Stimulated activated CD8-positive, alpha-beta memory T cell treated with anti-CD3 and anti-CD28 coated beads, Interleukin-15, amount 100 ng/mL, for 1 hour (primary cell): Measurements from ENCODE around the gene DEPDC7.
A peak's percentile ranks its signal among the peaks of the same experiment; 100 is the strongest.
"Not testable (repeated sequence)": the region's sequence is repeated elsewhere in the genome, so short reads cannot be mapped to it uniquely, and the experiment has no call there.

Source experiments
- DNase-seq: peaks from one replicate; pipeline ENCODE4 v3.0.0-alpha.2; 2020; ENCODE audit warnings: low read depth

The DEPDC7 gene

GRCh38 chr11:33025339-33025722 is 9.7 kb downstream of the DEPDC7 start:
- no peak for DNase-seq

GRCh38 chr11:33027233-33027632 is 11.6 kb downstream of the DEPDC7 start:
- no peak for DNase-seq

GRCh38 chr11:33027846-33028536 is 12.3 kb downstream of the DEPDC7 start:
- no peak for DNase-seq

GRCh38 chr11:33028537-33028914 is 12.8 kb downstream of the DEPDC7 start:
- DNase-seq, result no peak

GRCh38 chr11:33029218-33029617 is 13.5 kb downstream of the DEPDC7 start:
- not testable (repeated sequence) for DNase-seq

GRCh38 chr11:33033493-33033892 is 17.8 kb downstream of the DEPDC7 start:
- DNase-seq, result no peak

- no peak for DNase-seq
Observed at GRCh38 chr11:33035011-33035410, 19.3 kb downstream of the DEPDC7 start.

GRCh38 chr11:33039274-33040032 is 23.8 kb downstream of the DEPDC7 start, which contains the start of gene TCP11L1:
TSS of gene TCP11L1 (plus strand) at chr11:33039572. CDS start at chr11:33043774, 4,202 bp downstream.
- peak; percentile 69 for DNase-seq

GRCh38 chr11:33040033-33040861 is 24.6 kb downstream of the DEPDC7 start:
- no peak for DNase-seq

- DNase-seq, result no peak
Observed at GRCh38 chr11:33040862-33041453, 25.3 kb downstream of the DEPDC7 start.

- DNase-seq, result no peak
Observed at GRCh38 chr11:33043221-33043830, 27.6 kb downstream of the DEPDC7 start.

- DNase-seq, result no peak
Observed at GRCh38 chr11:33044285-33044756, 28.6 kb downstream of the DEPDC7 start.

- no peak for DNase-seq
Observed at GRCh38 chr11:33045551-33046255, 30.0 kb downstream of the DEPDC7 start.

- not testable (repeated sequence) for DNase-seq
Observed at GRCh38 chr11:33048701-33049100, 33.0 kb downstream of the DEPDC7 start.

GRCh38 chr11:33049565-33050408 is 34.1 kb downstream of the DEPDC7 start:
- DNase-seq, result not testable (repeated sequence)

- DNase-seq, result no peak
Observed at GRCh38 chr11:33052231-33052630, 36.6 kb downstream of the DEPDC7 start.

- DNase-seq, result no peak
Observed at GRCh38 chr11:33055375-33055774, 39.7 kb downstream of the DEPDC7 start.

- DNase-seq, result no peak
Observed at GRCh38 chr11:33057284-33057683, 41.6 kb downstream of the DEPDC7 start.

- no peak for DNase-seq
Observed at GRCh38 chr11:33059331-33060007, 43.8 kb downstream of the DEPDC7 start.
